H9 (cell line): ENCODE data around the gene ZSWIM4. TPM values are rescaled to one million over a fixed set of nuclear protein-coding genes. Genes with fewer than 3 reads are reported as not detected.

Source experiments
- DNase-seq: peaks from one replicate; pipeline ENCODE4 v3.0.0-alpha.2; 2017
- H2AFZ ChIP-seq: one replicate; pipeline ENCODE4 v1.6.1; 2013; ENCODE audit warnings: mild to moderate bottlenecking, low read length, control low read depth, moderate library complexity
- H2AK5ac ChIP-seq: 2 replicates; pipeline ENCODE4 v1.6.1; 2013; ENCODE audit warnings: low read length, control low read depth, mixed read lengths; ENCODE audit not compliant: insufficient read length
- H2BK120ac ChIP-seq: one replicate; pipeline ENCODE4 v1.6.1; 2013; ENCODE audit warnings: low read depth, mild to moderate bottlenecking, low read length, control low read depth, inconsistent platforms; ENCODE audit not compliant: poor library complexity, severe bottlenecking
- H2BK12ac ChIP-seq: 2 replicates; pipeline ENCODE4 v1.6.1; 2013; ENCODE audit warnings: low read length, control low read depth, mixed read lengths, low read depth; ENCODE audit not compliant: insufficient read length
- H2BK15ac ChIP-seq: 2 replicates; pipeline ENCODE4 v1.6.1; 2013; ENCODE audit warnings: low read depth, low read length, control low read depth
- H2BK20ac ChIP-seq: one replicate; pipeline ENCODE4 v1.6.1; 2013; ENCODE audit warnings: low read depth, mild to moderate bottlenecking, low read length, control low read depth, inconsistent platforms; ENCODE audit not compliant: poor library complexity, severe bottlenecking
- H2BK5ac ChIP-seq: 2 replicates; pipeline ENCODE4 v1.6.1; 2013; ENCODE audit warnings: low read length, control low read depth, mixed read lengths; ENCODE audit not compliant: insufficient read length
- H3K14ac ChIP-seq: 2 replicates; pipeline ENCODE4 v1.6.1; 2013; ENCODE audit warnings: low read length, control low read depth; ENCODE audit not compliant: insufficient read depth
- H3K18ac ChIP-seq: 2 replicates; pipeline ENCODE4 v1.6.1; 2013; ENCODE audit warnings: low read depth, mild to moderate bottlenecking, mixed read lengths, low read length, control low read depth; ENCODE audit not compliant: insufficient read length
- H3K23ac ChIP-seq: 2 replicates; pipeline ENCODE4 v1.6.1; 2013; ENCODE audit warnings: low read length, control low read depth, mixed read lengths, low read depth; ENCODE audit not compliant: insufficient read length
- H3K23me2 ChIP-seq: 2 replicates; pipeline ENCODE4 v1.6.1; 2013; ENCODE audit warnings: low read depth, mild to moderate bottlenecking, mixed read lengths, low read length, control low read depth; ENCODE audit not compliant: insufficient read length, poor library complexity, severe bottlenecking
- H3K27ac ChIP-seq: 2 replicates; pipeline ENCODE4 v1.5.1; 2013; ENCODE audit warnings: low read length, control low read depth, mixed read lengths, low read depth; ENCODE audit not compliant: insufficient read length
- H3K27me3 ChIP-seq: 2 replicates; pipeline ENCODE4 v1.6.1; 2013; ENCODE audit warnings: low read length, control low read depth, inconsistent platforms; ENCODE audit not compliant: insufficient read depth
- H3K4ac ChIP-seq: 2 replicates; pipeline ENCODE4 v1.6.1; 2013; ENCODE audit warnings: low read depth, mild to moderate bottlenecking, control low read depth, inconsistent platforms, low read length, moderate library complexity
- H3K4me1 ChIP-seq: 2 replicates; pipeline ENCODE4 v1.6.1; 2013; ENCODE audit warnings: low read length, control low read depth, inconsistent platforms; ENCODE audit not compliant: insufficient read depth
- H3K4me2 ChIP-seq: 2 replicates; pipeline ENCODE4 v1.6.1; 2013; ENCODE audit warnings: low read length, control low read depth, mixed read lengths; ENCODE audit not compliant: insufficient read length, insufficient read depth
- H3K56ac ChIP-seq: 2 replicates; pipeline ENCODE4 v1.6.1; 2013; ENCODE audit warnings: low read depth, mild to moderate bottlenecking, mixed read lengths, low read length, control low read depth; ENCODE audit not compliant: insufficient read length
- H3K79me1 ChIP-seq: 2 replicates; pipeline ENCODE4 v1.6.1; 2013; ENCODE audit warnings: low read depth, mild to moderate bottlenecking, moderate library complexity, low read length, control low read depth, inconsistent platforms; ENCODE audit not compliant: insufficient read depth, poor library complexity, severe bottlenecking
- H3K79me2 ChIP-seq: 2 replicates; pipeline ENCODE4 v1.6.1; 2013; ENCODE audit warnings: low read length, control low read depth, inconsistent platforms; ENCODE audit not compliant: insufficient read depth
- H3K9ac ChIP-seq: 2 replicates; pipeline ENCODE4 v1.6.1; 2013; ENCODE audit warnings: low read length, control low read depth, mixed read lengths; ENCODE audit not compliant: insufficient read length; ENCODE audit errors: extremely low read depth
- H3K9me3 ChIP-seq: one replicate; pipeline ENCODE4 v1.6.1; 2013; ENCODE audit warnings: low read depth, low read length, inconsistent platforms; ENCODE audit not compliant: control insufficient read depth
- H3T11ph ChIP-seq: one replicate; pipeline ENCODE4 v1.6.1; 2013; ENCODE audit warnings: mild to moderate bottlenecking, low read length, control low read depth, inconsistent platforms
- H4K20me1 ChIP-seq: one replicate; pipeline ENCODE4 v1.6.1; 2013; ENCODE audit not compliant: control insufficient read depth, insufficient read length, insufficient read depth
- H4K5ac ChIP-seq: 2 replicates; pipeline ENCODE4 v1.6.1; 2013; ENCODE audit warnings: low read depth, mild to moderate bottlenecking, mixed read lengths, low read length, control low read depth; ENCODE audit not compliant: insufficient read length
- H4K8ac ChIP-seq: replicated peaks from 2 replicates; pipeline ENCODE4 v1.6.1; 2013; ENCODE audit warnings: low read length, control low read depth, mixed read lengths, low read depth; ENCODE audit not compliant: insufficient read length
- H4K91ac ChIP-seq: 2 replicates; pipeline ENCODE4 v1.6.1; 2013; ENCODE audit warnings: low read depth, mild to moderate bottlenecking, moderate library complexity, mixed read lengths, low read length, control low read depth; ENCODE audit not compliant: insufficient read length
- H3K27ac Mint-ChIP-seq, 3 experiments: 2 replicates in 2 of 3; 3 replicates in 1 of 3; pipeline ENCODE4 v1.8.0; 2020 to 2021; ENCODE audit warnings: mixed read lengths in 3 of 3, mild to moderate bottlenecking in 1 of 3, moderate library complexity in 1 of 3
- H3K27me3 Mint-ChIP-seq: 2 replicates; pipeline ENCODE4 v1.8.0; 2021; ENCODE audit warnings: low read depth, mild to moderate bottlenecking, moderate library complexity, mixed read lengths
- H3K36me3 Mint-ChIP-seq, 3 experiments: 2 replicates in 2 of 3; 3 replicates in 1 of 3; pipeline ENCODE4 v1.8.0; 2020 to 2021; ENCODE audit warnings: low read depth in 3 of 3, mixed read lengths in 3 of 3; ENCODE audit not compliant: insufficient read depth in 1 of 3
- H3K4me1 Mint-ChIP-seq, 2 experiments: 2 replicates each; pipeline ENCODE4 v1.8.0; 2020; ENCODE audit warnings: mixed read lengths in 2 of 2
- H3K4me3 Mint-ChIP-seq, 2 experiments: 2 replicates in 1 of 2; 3 replicates in 1 of 2; pipeline ENCODE4 v1.8.0; 2020 to 2021; ENCODE audit warnings: mild to moderate bottlenecking in 2 of 2, mixed read lengths in 2 of 2, moderate library complexity in 1 of 2
- H3K9me3 Mint-ChIP-seq, 2 experiments: 2 replicates in 1 of 2; 3 replicates in 1 of 2; pipeline ENCODE4 v1.8.0; 2020; ENCODE audit warnings: mild to moderate bottlenecking in 2 of 2, mixed read lengths in 2 of 2, moderate library complexity in 1 of 2
- WGBS: extraction: QIAGEN DNeasy Blood & Tissue Kit; methylation state at CpG from one replicate; pipeline ENCODE4 v1.1.7; 2013; ENCODE audit warnings: missing lambda C conversion rate, low lambda C conversion rate, mixed read lengths; ENCODE audit not compliant: insufficient read length; ENCODE audit errors: extremely low coverage; 5-methylcytosine and 5-hydroxymethylcytosine counted together
- total RNA-seq: library from RNA; stranded (reverse); gene quantifications from 2 replicates; pipeline ENCODE4 v1.2.1, GENCODE V29; 2021
- TF ChIP-seq, protein P1 (sequence below): fragments of 200-600 bp; sonication (generic); conservative IDR thresholded peaks from 3 replicates; pipeline ENCODE4 v1.8.0; 2021; ENCODE audit warnings: antibody characterized with exemption, mild to moderate bottlenecking

ZSWIM4 gene
- total RNA-seq, 1 experiment from 2014 or later = 50.7 TPM

DNA sequence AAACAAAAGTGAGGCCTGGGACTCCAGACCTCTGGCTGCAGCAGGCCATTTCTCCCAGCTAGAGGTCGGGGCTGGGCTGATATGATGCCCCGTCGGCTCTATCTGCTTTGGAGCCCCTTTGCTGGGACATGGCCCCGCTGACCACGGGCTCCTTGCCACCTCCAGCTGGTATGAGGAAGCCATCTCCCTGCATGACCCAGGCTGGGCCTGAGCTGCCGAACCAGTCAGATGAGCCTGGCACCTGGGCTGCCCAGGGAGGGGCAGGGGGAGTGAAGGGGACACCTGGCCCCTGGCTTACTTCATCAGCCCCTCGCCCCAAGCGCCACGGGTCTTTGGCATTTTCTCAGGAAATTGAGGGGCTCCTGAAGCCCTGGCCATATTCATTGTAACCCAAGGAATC, 7.8 kb downstream of the ZSWIM4 start:
- H3K4ac ChIP-seq = no peak overlapping the region
- H3K4me2 ChIP-seq = no peak overlapping the region
- no peak overlapping the region for H2BK20ac ChIP-seq
- H3K56ac ChIP-seq = no peak overlapping the region
- H2BK5ac ChIP-seq = no peak overlapping the region
- no peak overlapping the region for H3K27ac ChIP-seq
- no peak overlapping the region for H4K8ac ChIP-seq
- H3K18ac ChIP-seq = no peak overlapping the region
- no peak overlapping the region for H3K23ac ChIP-seq
- TF ChIP-seq, protein P1, sequence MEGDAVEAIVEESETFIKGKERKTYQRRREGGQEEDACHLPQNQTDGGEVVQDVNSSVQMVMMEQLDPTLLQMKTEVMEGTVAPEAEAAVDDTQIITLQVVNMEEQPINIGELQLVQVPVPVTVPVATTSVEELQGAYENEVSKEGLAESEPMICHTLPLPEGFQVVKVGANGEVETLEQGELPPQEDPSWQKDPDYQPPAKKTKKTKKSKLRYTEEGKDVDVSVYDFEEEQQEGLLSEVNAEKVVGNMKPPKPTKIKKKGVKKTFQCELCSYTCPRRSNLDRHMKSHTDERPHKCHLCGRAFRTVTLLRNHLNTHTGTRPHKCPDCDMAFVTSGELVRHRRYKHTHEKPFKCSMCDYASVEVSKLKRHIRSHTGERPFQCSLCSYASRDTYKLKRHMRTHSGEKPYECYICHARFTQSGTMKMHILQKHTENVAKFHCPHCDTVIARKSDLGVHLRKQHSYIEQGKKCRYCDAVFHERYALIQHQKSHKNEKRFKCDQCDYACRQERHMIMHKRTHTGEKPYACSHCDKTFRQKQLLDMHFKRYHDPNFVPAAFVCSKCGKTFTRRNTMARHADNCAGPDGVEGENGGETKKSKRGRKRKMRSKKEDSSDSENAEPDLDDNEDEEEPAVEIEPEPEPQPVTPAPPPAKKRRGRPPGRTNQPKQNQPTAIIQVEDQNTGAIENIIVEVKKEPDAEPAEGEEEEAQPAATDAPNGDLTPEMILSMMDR = no peak
- no peaks in the 10 kb centered on the region for H3K79me2 ChIP-seq
- H3K9me3 ChIP-seq = no peaks in the 10 kb centered on the region
- H4K20me1 ChIP-seq = no peaks in the 10 kb centered on the region
- DNase-seq = no peak
- no peak overlapping the region for H2BK12ac ChIP-seq
- no peak overlapping the region for H4K5ac ChIP-seq
- Mint-ChIP-seq H3K4me1 (peaks cover 2 to 5% of the 10 kb centered on the region in 2 experiments; a peak in 1 of 4 replicates), H3K9me3 (no peaks in the 10 kb centered on the region), H3K4me3 (no peak overlapping the region), H3K27ac (no peak overlapping the region), H3K36me3 (peaks cover 15 to 44% (median 31%) of the 10 kb centered on the region in 3 experiments; a peak in 6 of 7 replicates), H3K27me3 (no peaks in the 10 kb centered on the region; the same call in 1 of the 2 replicates)
- no peak overlapping the region for H3K9ac ChIP-seq
- H2AFZ ChIP-seq = no peak overlapping the region
- no CpG with 5 or more reads among the region's 9 CpGs for WGBS
- no peak overlapping the region for H2BK15ac ChIP-seq
- no peak overlapping the region for H2AK5ac ChIP-seq
- no peaks in the 10 kb centered on the region for H3K79me1 ChIP-seq
- no peak overlapping the region for H2BK120ac ChIP-seq
- H3T11ph ChIP-seq = no peak overlapping the region
- H4K91ac ChIP-seq = no peak overlapping the region
- no peaks in the 10 kb centered on the region for H3K23me2 ChIP-seq
- H3K14ac ChIP-seq = no peak overlapping the region
- no peaks in the 10 kb centered on the region for H3K27me3 ChIP-seq
- H3K4me1 ChIP-seq = no peaks in the 10 kb centered on the region
